HG03135 (cell line): Measurements from ENCODE around the gene KRTAP10-8.
"Not testable (repeated sequence)": the region's sequence is repeated elsewhere in the genome, so short reads cannot be mapped to it uniquely, and the experiment has no call there.

Experiments
- ATAC-seq: cut with Tn5 transposase; IDR thresholded peaks from one replicate; pipeline ENCODE4 v1.9.1; 2021; ENCODE audit warnings: mild to moderate bottlenecking, moderate library complexity; ENCODE audit not compliant: unreplicated experiment

KRTAP10-8 gene

DNA sequence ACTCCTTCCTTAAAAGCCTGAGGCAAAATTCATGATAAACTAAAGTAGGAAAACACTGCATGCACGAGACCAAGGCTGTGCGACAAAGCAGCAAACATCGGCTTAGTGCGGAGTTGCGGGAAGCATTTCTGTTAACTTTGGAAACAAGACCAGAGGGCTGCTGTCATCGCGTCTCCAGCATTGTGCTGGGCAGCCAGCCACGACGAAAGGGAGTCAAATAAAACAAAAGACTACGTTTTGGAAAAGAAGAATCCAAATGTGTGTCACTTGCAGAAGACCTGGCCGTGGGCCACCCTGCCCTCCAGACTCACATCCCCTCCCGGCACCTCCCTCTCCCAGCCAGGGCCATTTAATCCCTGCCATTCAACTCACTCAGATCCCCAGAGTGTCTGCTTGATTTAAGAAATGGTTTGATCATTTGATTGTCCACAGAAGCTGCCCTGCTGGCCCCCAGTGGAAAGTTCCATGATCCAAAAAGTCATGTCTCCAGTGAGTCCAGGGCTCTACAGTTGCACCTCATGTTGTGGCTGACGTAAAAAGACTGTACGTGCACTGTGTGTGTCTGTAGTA lies 31.9 kb downstream of the KRTAP10-8 start:
- ATAC-seq, result no peak

GRCh38 chr21:44644878-44645277 lies 33.0 kb downstream of the KRTAP10-8 start:
- no peak for ATAC-seq

GRCh38 chr21:44646366-44647221 lies 34.7 kb downstream of the KRTAP10-8 start, which contains the start of gene KRTAP10-11:
Gene KRTAP10-11 (plus strand): TSS chr21:44646414. CDS start chr21:44646459, 45 bp downstream.
- ATAC-seq, result not testable (repeated sequence)

DNA sequence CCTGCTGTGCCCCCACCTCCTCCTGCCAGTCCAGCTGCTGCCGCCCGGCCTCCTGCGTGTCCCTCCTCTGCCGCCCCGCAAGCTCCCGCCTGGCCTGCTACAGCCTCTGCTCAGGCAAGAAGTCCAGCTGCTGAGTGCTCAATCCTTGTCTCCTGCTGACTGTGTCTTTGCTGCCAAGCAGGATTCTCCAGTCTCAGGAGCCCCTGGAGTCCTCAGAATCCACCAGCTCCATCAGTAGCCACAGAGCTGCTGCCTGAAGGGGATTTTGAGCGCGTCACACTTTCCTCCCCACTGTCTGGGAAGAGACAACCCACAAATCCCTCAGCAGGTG lies 35.3 kb downstream of the KRTAP10-8 start:
- ATAC-seq, result no peak

DNA sequence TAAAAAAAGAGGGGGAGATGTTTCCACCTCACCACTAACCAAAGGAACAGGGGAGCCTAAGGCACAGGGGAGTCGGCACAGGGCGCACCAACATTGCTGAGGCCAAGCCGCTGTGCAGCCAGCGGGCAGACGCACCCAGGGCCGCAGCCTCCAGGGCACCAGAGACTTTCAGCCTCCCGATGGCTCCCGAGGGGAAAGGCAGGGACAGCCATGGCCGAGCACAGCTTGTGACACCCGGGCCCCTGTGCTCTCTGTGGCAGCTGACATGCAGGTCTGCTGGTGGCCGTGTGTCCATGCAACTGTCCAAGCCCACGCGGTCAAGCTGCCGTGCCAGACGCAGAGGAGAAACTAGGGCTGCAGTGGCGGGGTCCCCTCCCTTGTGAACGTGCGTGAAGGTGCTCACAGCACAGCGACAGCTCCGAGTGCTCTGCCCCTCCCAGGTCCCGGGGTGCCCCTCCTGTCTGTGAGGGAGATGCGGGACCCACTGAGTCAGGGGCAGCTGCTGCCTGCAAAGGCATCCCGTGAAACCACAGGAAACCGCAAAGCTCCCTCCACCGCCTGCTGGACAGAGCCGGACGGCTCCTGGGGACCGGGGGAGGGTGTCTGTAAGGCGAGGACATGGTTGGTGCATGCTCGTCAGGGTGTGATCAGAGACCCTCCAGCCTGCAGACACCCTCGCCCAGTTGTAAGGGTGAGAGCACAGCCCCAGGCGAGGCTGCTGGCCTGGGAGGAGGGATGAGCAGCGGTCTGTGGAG lies 36.9 kb downstream of the KRTAP10-8 start:
- ATAC-seq, result no peak

DNA sequence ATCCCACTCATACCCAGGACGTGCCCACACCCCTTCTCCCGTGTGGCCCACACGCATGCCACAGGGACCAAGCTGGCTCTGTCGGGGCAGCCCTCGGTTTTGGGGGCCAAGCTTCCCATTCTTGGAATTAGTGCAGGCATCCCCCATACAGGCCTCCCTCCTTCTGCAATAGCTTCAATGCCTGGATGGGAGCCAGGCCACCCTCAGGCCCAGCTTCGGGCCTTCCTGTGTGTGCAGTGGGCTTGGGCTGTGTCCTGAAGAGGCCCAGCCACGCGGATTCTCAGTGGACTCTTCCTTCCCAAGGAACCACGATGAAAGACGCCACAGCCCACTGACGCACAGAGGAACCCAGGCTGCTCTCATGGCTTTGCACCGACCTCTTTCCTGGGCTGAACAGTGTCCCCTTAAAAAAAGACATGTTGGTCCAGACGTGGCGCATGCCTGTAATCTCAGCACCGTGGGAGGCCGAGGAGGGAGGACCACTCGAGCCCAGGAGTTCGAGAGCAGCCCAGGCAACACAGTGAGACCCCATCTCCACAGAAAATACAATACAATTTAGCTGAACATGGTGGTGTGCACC lies 37.7 kb downstream of the KRTAP10-8 start:
- ATAC-seq, result no peak

DNA sequence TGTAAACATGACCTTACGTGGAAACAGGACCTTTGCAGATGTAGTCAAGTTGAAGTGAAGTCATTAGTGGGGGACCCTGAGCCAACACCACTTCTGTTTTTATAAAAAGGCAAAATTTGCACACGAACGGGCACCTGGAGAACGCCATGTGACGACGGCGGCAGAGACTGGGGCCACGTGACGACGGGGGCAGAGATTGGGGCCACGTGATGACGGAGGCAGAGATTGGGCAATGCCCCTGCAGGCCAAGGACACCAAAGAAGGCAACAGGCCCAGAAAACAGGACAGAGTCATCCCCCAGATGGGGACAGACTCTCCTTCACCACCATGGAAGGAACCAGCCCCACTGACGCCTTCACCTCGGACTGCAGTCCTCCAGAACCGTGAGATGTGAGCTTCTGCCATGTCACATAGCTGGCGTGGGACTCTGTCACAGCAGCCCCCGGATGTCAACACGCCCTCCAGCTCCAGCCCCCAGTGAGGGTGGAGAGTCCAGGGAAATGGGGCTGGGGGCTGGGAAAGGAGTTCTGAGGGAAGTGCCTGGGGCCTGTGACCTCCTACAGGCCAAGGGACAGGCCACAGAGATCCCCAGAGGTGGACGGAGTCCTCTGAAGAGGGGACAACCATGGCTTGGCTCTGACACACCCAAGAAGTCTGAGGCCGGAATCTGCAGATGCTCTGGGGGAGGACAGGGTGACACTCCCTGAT lies 38.5 kb downstream of the KRTAP10-8 start:
- no peak for ATAC-seq

DNA sequence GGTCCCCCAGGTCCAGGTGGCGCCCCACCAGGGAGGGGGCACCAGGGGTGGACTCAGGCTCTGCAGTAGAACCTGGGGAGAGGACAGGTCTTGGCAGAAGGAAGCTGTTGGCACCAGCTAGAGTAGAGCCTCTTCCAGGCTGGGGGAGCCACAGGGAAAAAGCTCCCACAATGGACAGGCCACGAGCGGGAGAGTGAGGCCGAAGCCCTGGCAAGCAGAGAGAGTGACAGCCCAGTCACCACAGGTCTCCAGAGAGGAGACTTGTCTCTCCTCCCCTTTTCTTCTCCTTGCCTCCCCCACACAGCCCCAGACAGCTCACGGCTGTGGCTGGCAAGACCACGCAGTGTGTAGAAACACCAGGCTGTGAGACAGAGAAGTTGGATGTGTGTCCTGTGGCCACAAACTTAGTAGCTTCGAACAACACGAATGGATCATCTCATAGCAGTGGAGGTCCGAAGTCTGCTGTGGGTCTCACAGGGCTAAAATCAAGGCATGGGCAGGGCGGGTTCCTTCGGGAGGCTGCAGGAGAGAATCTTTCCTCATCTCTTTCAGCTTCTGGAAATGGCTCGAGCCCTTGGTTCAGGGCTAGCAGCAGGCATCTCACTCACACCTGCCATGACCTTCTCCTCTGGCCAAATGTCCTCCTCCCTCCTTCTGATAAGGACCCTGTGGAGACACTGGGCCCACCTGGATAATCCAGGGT lies 39.2 kb downstream of the KRTAP10-8 start:
- no peak for ATAC-seq

DNA sequence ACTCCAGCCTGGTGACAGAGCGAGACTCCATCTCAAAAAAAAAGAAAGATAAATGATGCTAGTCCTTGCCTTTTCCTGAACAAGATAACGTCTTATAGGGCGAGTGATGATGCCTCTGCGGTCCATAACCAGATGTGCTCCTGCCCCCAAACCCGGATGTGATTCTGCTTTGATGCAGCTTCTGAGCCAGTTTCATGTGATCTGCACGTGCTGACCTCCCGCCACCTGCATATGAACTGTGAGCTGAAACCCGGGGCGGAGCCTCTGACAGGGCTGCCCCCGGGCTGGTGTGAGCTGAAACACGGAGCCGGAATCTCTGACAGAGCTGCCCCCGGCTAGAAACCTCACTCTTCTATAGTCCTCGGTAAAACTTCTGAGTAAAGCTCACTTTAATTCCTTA lies 41.2 kb downstream of the KRTAP10-8 start:
- ATAC-seq, result no peak

GRCh38 chr21:44653656-44654575 lies 42.0 kb downstream of the KRTAP10-8 start:
- no peak for ATAC-seq

DNA sequence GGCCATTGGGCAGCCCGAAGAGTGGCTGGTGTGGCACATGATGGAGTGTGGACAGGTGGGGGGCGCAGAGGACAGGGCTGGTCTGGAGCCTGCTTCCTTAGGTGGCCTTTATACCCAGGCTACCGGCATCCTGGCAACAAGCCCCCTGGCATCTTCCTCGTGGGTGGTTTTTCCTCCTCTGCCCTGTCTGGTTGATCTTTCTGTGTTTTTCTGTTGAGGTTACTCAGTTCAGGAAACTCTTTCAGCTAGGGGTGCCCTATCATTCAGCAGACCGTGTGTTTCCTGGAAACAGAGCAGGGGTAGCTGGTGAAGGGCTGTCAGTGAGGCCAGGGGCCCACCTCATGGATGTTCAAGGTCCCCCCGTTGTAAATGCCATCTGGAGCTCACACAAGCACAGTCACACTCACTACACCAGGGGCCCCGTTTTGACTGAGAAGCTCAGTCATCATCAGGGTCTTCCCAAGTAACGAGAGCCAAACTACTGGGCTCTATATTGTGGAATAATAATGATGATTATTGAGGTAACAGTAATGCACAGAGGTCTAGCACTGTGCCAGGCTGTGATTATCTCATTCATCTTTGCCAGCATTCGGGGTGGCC lies 42.8 kb downstream of the KRTAP10-8 start, which contains the start of gene KRTAP12-4:
TSS of gene KRTAP12-4 (minus strand) at position 84 of the 600 bp plus-strand sequence. CDS start at position 39, 45 bp downstream.
- no peak for ATAC-seq

DNA sequence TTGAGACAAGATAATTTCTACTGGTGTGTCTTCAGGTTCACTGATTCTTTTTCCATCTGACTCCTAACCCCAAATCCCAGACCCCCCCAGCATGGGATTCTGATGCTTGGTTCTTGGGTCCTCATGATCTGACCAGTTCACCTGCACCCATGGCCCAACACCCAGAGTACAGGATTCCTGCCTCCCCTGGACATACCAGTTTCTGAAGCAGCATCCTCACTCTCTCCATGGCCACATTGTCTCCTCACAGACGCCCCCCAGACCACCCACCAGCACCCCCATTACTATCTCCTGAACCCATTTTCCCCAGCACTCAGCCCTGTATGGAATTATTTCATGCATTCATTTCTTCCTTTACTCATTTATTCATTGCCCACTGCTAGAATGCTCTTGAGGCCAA lies 45.0 kb downstream of the KRTAP10-8 start:
- no peak for ATAC-seq

DNA sequence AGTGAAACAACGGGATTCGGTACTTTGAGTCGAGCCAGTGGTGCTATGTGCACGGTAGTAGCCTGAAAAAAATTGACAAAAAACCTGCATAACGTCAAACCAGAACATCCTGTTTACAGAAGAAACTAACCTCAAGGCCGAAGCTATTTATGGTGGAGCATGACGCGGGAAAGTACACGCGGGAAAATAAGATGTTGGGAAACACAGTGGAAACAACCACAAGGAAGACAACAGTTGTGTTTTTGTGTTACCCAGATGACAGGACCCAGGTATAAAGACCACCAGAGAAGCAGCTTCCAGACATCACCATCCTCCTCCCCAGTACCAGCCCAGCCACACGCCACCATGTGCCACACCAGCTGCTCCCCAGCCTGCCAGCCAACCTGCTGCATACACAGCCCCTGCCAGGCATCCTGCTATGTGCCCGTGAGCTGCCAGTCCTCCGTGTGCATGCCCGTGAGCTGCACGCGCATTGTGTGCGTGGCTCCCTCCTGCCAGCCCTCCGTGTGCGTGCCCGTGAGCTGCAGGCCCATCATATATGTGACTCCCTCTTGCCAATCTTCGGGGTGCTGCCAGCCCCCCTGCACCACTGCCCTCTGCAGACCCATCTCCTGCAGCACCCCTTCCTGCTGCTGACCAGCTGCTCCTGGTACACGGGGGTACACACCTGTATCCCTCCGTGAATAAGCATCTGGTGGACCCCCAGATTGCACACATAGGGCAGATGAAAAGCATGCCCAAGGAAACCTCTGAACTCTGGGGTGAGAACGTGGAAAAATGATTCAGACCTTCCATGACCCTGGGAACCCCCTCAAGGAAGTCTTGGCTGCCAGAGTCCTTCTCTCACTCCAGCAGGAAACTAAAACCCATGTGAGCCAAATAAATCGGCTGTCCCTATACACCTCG lies 46.0 kb downstream of the KRTAP10-8 start, which contains the start of gene KRTAP12-3:
TSS of gene KRTAP12-3 (plus strand) at position 298 of the 906 bp plus-strand sequence. CDS start at position 346, 48 bp downstream.
- ATAC-seq, result no peak

DNA sequence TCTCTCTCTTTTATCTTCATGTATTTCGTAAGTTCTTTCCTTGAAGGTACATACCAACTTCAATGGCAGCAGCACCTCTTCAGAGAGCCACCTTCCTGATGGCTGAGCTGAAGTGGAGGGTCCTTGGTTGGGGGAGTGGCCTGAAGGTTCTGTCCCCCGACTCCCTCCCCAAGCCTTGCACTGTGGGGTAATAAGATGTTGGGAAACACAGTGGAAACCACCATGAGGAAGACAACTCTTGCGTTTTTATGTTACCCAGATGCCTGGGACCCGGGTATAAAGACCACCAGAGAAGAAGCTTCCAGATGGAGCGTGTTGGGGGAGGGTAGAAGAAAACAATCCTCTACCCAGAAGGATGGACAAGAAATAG lies 46.6 kb downstream of the KRTAP10-8 start:
- no peak for ATAC-seq

DNA sequence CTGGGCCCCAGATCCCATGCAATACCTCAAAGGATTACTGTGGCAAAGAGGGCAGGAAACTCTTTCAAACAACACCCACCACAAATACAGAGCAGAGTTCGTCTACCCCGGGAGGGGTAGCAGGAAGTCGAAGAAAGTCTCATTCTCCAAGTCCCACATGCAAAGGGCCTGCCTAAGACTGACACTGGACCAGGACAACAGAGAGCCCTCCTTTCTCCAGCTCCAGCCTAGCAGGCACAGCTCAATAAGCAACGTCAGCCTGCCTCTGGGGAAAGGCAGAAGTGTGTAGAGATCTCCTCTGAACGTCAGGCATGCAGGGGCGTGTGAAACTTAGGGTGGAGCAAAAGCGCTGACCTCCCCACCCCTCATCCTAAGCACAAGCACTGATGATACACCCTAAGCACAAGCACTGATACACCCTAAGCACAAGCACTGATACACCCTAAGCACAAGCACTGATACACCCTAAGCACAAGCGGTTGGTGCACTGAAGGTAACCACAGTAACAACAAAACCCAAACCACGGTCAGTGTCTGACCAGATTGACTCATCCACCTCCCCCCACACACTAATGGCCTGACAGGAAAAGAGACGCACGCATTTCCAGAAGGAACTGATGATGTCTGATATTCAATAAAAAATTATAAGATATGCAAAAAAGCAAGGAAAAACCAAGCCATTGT lies 47.2 kb downstream of the KRTAP10-8 start:
- ATAC-seq, result no peak

DNA sequence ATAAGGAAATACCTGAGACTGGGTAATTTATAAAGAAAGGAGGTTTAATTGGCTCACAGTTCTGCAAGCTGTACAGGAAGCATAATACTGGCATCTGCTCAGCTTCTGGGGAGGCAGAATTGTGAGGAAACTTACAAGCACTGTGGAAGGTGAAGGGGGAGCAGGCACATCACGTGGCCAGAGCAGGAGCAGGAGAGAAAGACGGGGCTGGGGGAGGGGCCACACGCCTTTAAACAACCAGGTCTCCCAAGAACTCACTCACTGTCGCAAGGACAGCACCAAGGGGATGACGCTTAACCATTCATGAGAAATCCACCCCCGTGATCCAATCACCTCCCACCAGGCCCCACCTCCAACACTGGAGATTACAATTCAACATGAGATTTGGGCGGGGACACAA lies 49.7 kb downstream of the KRTAP10-8 start:
- not testable (repeated sequence) for ATAC-seq
